ENCODE measurements around the gene TECPR1. TPM values are rescaled to one million over a fixed set of nuclear protein-coding genes. Genes with fewer than 3 reads are reported as not detected.

TECPR1 gene
- total and polyA plus RNA-seq, 2 donors (not counting 3 experiments of a cell fraction or from before 2014, with no cell fraction given) = 12.3 to 97.5 TPM

DNA sequence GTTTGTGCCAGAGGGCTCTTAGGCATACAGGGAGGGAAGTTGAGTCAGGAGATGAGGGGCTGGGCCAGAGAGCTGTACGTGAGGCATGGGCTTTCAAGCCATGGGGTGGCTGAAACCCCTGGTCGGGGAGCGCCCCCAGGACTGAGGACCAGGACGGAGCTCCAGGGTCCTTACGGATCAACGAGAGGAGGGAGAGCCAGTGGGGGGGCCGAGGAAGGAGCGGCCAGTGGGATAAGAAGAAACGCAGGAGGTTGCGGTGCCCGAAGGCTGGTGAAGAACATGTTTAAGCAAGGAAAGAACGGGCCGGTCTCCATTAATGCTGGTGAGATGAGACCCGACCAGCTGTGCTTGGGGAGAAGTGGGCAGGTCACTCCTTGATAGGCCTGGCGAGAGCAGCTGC, 84.4 kb downstream of the TECPR1 start:
- H3K27ac ChIP-seq (ENCODE audit: insufficient read depth, low read depth, low read length) = no peak overlapping the region
- no peaks in the 10 kb centered on the region for H3K27me3 ChIP-seq (ENCODE audit: control insufficient read depth in 2 of 2, insufficient read depth in 2 of 2, low read length in 2 of 2)
- ChIA-PET CTCF (interaction anchor here (1.4 to 12.7 kb wide), 18 partner anchors 9 to 233 kb away, joined by 3 to 870 read pairs (median 14); partner anchors contain the start of genes BAIAP2L1, BHLHA15 and LMTK2), POLR2A (interaction anchor here (1.6 kb wide), 1 partner anchor 145 kb away, joined by 13 read pairs; no protein-coding TSS in a partner anchor)
- no peak overlapping the region for H3K9ac ChIP-seq (replicated peaks; ENCODE audit: extremely low read depth, insufficient read depth, low read length)
- H3K9me1 ChIP-seq (replicated peaks; ENCODE audit: control insufficient read depth, extremely low read depth, insufficient read depth, low read length) = no peaks in the 10 kb centered on the region
- dilution Hi-C loops (cut with MboI; ENCODE audit: extremely low pct_ligation_motif_present, low sequenced_read_pairs) (loop anchor here (25.0 kb wide), 1 partner anchor 155 kb away; no protein-coding TSS in a partner anchor), intact Hi-C loops (cut with micrococcal nuclease) (loop anchor here (1.0 kb wide), 3 partner anchors 61 to 146 kb away; partner anchors contain the start of gene LMTK2)
- DNase-seq (ENCODE audit: low read depth, low spot score) = no peak
- H3K36me3 ChIP-seq (ENCODE audit: control insufficient read depth in 2 of 2, extremely low read depth in 1 of 2, insufficient read depth in 2 of 2, low read length in 2 of 2) = peaks cover 0 to 3% of the 10 kb centered on the region in 2 experiments
- FAIRE-seq = no peak
- no peaks in the 10 kb centered on the region for H4K20me1 ChIP-seq (replicated peaks; ENCODE audit: control insufficient read depth, extremely low read depth, insufficient read depth, low read length)
- H3K4me2 ChIP-seq (ENCODE audit: insufficient read depth, low read length) = no peak overlapping the region
- TF ChIP-seq, protein P1, sequence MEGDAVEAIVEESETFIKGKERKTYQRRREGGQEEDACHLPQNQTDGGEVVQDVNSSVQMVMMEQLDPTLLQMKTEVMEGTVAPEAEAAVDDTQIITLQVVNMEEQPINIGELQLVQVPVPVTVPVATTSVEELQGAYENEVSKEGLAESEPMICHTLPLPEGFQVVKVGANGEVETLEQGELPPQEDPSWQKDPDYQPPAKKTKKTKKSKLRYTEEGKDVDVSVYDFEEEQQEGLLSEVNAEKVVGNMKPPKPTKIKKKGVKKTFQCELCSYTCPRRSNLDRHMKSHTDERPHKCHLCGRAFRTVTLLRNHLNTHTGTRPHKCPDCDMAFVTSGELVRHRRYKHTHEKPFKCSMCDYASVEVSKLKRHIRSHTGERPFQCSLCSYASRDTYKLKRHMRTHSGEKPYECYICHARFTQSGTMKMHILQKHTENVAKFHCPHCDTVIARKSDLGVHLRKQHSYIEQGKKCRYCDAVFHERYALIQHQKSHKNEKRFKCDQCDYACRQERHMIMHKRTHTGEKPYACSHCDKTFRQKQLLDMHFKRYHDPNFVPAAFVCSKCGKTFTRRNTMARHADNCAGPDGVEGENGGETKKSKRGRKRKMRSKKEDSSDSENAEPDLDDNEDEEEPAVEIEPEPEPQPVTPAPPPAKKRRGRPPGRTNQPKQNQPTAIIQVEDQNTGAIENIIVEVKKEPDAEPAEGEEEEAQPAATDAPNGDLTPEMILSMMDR (IDR thresholded peaks at IDR 0.05; ENCODE audit: extremely low read depth in 1 of 2, insufficient read depth in 1 of 2, low read depth in 1 of 2, low read length in 2 of 2) = no peak
- TF ChIP-seq, protein P2, sequence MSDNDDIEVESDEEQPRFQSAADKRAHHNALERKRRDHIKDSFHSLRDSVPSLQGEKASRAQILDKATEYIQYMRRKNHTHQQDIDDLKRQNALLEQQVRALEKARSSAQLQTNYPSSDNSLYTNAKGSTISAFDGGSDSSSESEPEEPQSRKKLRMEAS (IDR thresholded peaks at IDR 0.05; ENCODE audit: insufficient read depth, insufficient read length) = no peak
- no peak for TF ChIP-seq GATA2 (IDR thresholded peaks at IDR 0.05; ENCODE audit: insufficient read depth, insufficient read length, low read depth, low read length)
- TF ChIP-seq JUN (IDR thresholded peaks at IDR 0.05; ENCODE audit: borderline replicate concordance, insufficient read depth, insufficient read length, low read depth) = no peak
- no peak for TF ChIP-seq POLR2A (IDR thresholded peaks at IDR 0.05; ENCODE audit: low read depth, low read length)
- no peaks in the 10 kb centered on the region for H3K79me2 ChIP-seq (ENCODE audit: control insufficient read depth, insufficient read depth, low read length)
- H3K9me3 ChIP-seq (replicated peaks; ENCODE audit: control insufficient read depth, insufficient read depth, low read length) = no peaks in the 10 kb centered on the region
- BruUV-seq (replicated peaks) = no TSS peak
- no peak overlapping the region for H3K4me3 ChIP-seq (replicated peaks in 1 of 3; ENCODE audit: insufficient read depth in 1 of 3, low read depth in 1 of 3, low read length in 3 of 3)
- H2AFZ ChIP-seq (ENCODE audit: low read depth, low read length) = no peak overlapping the region
- H3K4me1 ChIP-seq (ENCODE audit: control insufficient read depth, extremely low read depth, insufficient read depth, low read length) = peaks cover 3% of the 10 kb centered on the region

DNA sequence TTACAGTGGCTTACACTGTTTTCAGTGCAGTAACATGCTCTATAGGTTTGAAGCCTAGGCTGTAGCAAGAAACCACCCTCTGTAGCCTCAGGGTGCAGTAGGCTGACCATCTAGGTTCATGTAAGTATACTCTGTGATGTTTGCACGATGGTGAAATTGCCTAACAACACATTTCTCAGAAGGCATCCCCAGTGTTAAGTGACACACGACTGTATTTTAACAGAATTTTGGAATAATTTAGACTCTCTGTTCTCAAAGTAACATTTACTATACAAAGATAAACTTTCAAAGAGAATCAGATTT, 85.4 kb downstream of the TECPR1 start:
- intact Hi-C loops (cut with micrococcal nuclease) (no loop called here), dilution Hi-C loops (cut with MboI; ENCODE audit: extremely low pct_ligation_motif_present, low sequenced_read_pairs) (loop anchor here (25.0 kb wide), 1 partner anchor 154 kb away; no protein-coding TSS in a partner anchor)
- Histone ChIP-seq H3K9me3 (replicated peaks; ENCODE audit: control insufficient read depth, insufficient read depth, low read length) (no peaks in the 10 kb centered on the region), H4K20me1 (replicated peaks; ENCODE audit: control insufficient read depth, extremely low read depth, insufficient read depth, low read length) (no peaks in the 10 kb centered on the region), H3K79me2 (ENCODE audit: control insufficient read depth, insufficient read depth, low read length) (no peaks in the 10 kb centered on the region), H3K4me2 (ENCODE audit: insufficient read depth, low read length) (no peak overlapping the region), H3K9ac (replicated peaks; ENCODE audit: extremely low read depth, insufficient read depth, low read length) (no peak overlapping the region), H3K4me1 (ENCODE audit: control insufficient read depth, extremely low read depth, insufficient read depth, low read length) (peaks cover 3% of the 10 kb centered on the region), H3K36me3 (ENCODE audit: control insufficient read depth in 2 of 2, extremely low read depth in 1 of 2, insufficient read depth in 2 of 2, low read length in 2 of 2) (no peaks in the 10 kb centered on the region), H3K27me3 (ENCODE audit: control insufficient read depth in 2 of 2, insufficient read depth in 2 of 2, low read length in 2 of 2) (no peaks in the 10 kb centered on the region), H2AFZ (ENCODE audit: low read depth, low read length) (no peak overlapping the region), H3K9me1 (replicated peaks; ENCODE audit: control insufficient read depth, extremely low read depth, insufficient read depth, low read length) (no peaks in the 10 kb centered on the region), H3K27ac (ENCODE audit: insufficient read depth, low read depth, low read length) (no peak overlapping the region), H3K4me3 (replicated peaks in 1 of 3; ENCODE audit: insufficient read depth in 1 of 3, low read depth in 1 of 3, low read length in 3 of 3) (no peak overlapping the region)
- ChIA-PET CTCF (interaction anchor here (0.6 to 12.7 kb wide), 13 partner anchors 10 to 153 kb away, joined by 3 to 870 read pairs (median 7); partner anchors contain the start of gene LMTK2), POLR2A (no interaction called here)
- FAIRE-seq (no peak), DNase-seq (ENCODE audit: low read depth, low spot score) (no peak)
- TF ChIP-seq POLR2A (IDR thresholded peaks at IDR 0.05; ENCODE audit: low read depth, low read length) (no peak), POLR2AphosphoS5 (IDR thresholded peaks at IDR 0.05; ENCODE audit: insufficient read depth, low read depth, low read length) (no peak), EZH2 (IDR thresholded peaks at IDR 0.05; ENCODE audit: borderline replicate concordance, low read depth, low read length, severe bottlenecking) (no peak)
- TF ChIP-seq, protein P1 (IDR thresholded peaks at IDR 0.05; ENCODE audit: extremely low read depth in 1 of 2, insufficient read depth in 1 of 2, low read depth in 1 of 2, low read length in 2 of 2) = no peak
- BruUV-seq (replicated peaks) = no TSS peak
